GM18526 (cell line): ENCODE results near the gene ATP1A4.

Experiments
- POLR2A ChIP-seq: IDR thresholded peaks from 3 replicates; pipeline ENCODE4 v1.6.1; 2011; ENCODE audit not compliant: insufficient read length; ENCODE audit errors: extremely low read depth

ATP1A4 gene

GRCh38 chr1:160197231-160197630 is 45.8 kb downstream of the ATP1A4 start:
- TF ChIP-seq POLR2A: no peak

- TF ChIP-seq POLR2A: no peak
Measured at GRCh38 chr1:160200786-160201185, 49.4 kb downstream of the ATP1A4 start.

DNA sequence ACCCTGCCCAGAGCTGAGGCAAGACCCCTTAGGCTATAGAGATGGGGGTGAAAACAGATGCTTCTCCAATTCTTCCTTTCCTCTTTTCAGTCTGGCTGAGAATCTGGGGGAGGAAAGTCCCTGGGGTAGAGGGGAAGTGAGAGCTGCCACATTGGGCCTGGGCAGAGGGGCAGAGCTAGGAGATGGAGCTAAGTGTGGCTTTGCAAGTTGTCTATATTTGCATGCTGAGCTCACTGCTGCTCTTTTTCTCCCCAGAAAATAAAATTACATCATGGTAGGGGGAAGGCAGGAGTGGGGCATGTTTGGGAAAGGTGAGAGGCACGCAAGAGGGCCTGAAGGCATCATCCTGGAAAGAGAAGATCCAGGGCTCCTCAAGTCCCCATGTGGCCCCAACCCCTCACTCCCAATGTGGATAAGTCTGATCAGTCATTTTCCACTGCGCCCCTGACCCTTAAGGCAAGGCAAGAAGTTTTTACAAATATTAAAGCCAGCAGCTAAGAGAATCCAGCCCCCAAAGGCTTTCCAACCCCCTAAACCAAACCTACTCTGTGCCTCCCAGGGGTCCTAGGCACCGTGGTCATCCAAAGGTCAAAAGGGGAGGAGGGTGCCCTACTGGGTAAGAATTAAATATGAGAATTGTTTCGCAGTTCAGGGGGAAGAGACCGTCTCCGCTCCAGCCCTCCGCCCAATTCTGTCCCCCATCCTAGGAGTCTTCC is 53.3 kb downstream of the ATP1A4 start:
- peak; percentile 17 for TF ChIP-seq POLR2A

DNA sequence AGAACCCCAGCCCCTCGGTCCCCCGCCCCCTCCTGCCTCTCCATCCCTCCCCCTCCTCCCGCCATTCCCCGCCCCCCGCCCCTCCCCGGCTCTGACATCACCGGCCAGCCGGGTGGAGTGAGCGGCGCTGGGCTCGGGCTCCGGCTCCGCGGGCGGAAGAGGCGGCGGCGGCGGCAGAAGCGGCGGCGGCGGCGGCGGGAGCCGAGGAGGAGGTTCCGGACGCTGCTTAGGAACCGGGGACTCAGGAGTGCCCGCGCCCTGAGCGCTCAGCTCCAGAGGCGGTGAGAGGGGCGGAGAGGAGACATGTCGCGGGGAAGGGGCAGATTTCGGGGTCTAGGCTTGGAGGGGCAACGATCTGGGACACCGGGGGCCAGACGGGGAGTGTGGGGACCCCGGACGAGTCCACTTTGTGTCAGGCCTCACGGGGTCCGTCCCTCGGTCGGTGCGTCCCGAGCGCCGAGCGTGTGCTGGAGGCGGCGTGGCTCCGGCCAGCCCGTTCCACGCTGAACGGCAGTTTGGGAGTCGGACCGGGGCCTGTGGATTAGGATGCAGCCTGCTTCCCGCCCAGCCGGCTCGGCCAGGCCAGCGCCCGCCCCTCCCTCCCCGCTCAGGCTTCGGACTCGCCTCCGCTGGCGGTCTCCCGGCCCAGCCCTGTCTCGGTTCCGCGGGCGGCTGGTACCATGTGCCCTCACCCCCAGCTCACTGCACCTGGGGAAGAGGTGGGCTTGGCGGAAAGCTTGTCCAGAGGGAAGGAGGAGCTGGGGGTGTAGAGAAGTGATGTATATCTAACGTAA is 54.0 kb downstream of the ATP1A4 start, which contains the start of gene PEA15:
Gene PEA15, plus strand, starts transcription at position 143 of the 794 bp plus-strand sequence. CDS start 6,161 bp downstream, outside the sequence.
- TF ChIP-seq POLR2A: peak; percentile 53

GRCh38 chr1:160206036-160206389 is 54.6 kb downstream of the ATP1A4 start:
- TF ChIP-seq POLR2A: no peak

GRCh38 chr1:160206421-160207117 is 55.2 kb downstream of the ATP1A4 start:
- no peak for TF ChIP-seq POLR2A

DNA sequence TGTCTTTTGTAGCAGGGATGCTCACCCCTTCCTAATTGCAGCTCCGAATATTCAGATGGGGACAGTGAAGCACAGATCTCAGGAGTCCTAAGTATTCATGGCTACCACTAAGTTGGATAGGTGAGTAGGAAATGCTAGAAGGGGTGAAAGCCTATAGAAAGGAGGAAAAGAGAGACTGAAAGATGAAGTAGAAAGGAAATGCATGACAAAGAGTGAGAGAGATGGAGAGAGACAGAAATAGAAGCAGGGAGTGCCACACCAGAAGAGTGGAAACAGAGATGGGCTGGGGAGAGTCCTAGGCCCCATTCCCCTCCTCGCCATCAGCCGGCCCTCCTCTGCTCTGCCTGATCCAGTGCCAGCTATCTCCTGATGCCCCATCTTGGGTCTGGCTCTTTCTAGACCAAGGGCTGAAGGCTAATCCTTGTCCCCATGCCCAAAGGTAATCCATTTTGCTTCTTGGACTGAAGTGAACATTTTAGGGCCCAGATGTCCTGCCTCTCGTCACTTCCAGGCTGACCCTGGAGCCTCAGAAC is 55.8 kb downstream of the ATP1A4 start:
- no peak for TF ChIP-seq POLR2A

GRCh38 chr1:160207771-160208556 is 56.6 kb downstream of the ATP1A4 start:
- no peak for TF ChIP-seq POLR2A

DNA sequence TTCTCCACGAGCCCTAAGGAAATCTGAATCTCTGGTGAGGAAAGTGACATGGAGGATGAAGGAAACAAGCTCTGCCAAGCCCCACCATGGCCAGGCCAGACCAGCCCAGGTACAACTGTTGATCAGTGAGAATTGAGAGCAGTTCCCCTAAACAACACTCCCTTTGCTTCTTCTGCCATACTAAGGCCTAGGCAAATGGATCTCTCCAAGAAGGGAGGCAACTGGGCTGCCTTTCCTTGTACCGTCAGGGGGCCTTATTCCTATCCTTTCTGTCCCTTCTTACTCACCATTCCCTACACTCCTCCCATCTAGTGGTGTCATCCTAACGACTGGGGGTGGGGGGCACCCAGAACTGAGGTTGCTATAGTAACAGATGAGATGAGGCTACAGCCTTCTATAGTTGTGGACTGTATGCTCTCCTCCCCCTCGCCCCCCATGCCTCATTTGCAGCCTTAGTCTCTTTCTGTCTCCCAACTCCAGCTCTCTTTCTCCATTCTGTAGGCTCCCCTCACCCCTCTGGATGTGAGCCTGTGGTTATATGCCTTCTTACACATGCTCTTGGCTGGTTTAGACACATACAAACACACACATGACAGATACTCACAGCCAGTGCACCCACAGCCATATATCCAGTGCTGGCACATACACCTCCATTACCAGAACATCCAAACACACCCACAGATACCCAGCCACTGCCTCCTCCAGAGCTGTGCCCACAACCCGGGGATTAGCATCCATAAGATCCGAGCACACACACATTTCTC is 57.3 kb downstream of the ATP1A4 start:
- TF ChIP-seq POLR2A: no peak

GRCh38 chr1:160209321-160210046 is 58.1 kb downstream of the ATP1A4 start:
- no peak for TF ChIP-seq POLR2A

GRCh38 chr1:160210561-160210960 is 59.2 kb downstream of the ATP1A4 start:
- no peak for TF ChIP-seq POLR2A

- TF ChIP-seq POLR2A: no peak
Measured at GRCh38 chr1:160211046-160211790, 59.8 kb downstream of the ATP1A4 start.
